ENCODE data around the gene NAA15.
"Not testable (repeated sequence)": the region's sequence is repeated elsewhere in the genome, so short reads cannot be mapped to it uniquely, and the experiment has no call there.

NAA15 gene

DNA sequence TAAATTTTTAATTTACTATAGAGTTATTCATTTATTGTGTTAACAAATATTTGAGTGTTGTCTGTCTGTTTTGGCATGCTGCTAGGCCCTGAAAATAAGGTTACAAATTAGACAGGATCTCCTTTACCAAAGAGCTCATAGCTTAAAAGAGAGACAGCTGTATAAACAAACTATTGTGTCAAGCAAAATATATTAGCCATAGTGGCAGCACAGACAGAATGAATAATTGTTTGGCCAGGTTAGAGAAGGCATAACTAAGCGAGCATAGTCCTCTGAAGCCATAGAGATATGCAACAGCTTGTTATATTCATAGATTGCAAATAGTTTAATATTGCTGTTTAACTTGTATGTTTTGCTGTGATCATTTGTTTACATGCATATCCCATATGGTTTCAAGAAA is 67.7 kb downstream of the NAA15 start:
- DNase-seq = peak in 1 of 2 experiments; percentile 41

DNA sequence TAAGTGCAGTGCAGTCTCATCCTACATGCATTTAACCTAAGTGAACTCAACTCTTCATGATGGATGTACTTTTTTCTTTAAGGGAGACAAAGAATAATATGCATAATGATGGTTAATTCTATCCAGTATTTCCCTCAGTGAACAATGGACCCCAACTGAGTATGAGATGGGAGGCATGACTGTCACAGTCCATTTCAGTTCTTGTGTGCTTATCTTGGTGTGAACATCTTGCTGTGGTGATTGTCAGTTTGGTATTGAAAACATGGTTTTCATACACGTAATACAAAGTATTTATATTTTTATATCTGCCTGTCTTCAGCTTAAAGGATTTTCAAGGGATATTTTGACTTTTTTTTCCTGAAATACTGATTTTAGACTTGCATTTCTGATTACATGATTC is 72.9 kb downstream of the NAA15 start:
- DNase-seq = peak in 1 of 2 experiments; percentile 0

DNA sequence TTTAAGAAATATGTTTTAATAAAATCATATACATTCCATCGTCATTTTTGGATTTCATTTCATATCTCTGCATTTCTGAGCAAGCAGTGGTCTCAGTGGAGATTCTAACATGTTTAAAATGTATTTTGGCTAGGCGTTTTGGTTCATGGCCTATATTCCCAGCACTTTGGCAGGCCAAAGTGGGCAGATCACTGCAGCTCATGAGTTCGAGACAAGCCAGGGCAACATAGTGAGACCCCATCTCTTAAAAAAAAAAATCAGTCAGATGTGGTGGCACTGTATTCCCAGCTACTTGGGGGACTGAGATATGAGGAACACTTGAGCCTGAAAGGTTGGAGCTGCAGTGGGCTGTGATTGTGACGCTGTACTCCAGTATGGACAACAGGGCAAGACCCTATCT is 85.1 kb downstream of the NAA15 start:
- no peak for DNase-seq

DNA sequence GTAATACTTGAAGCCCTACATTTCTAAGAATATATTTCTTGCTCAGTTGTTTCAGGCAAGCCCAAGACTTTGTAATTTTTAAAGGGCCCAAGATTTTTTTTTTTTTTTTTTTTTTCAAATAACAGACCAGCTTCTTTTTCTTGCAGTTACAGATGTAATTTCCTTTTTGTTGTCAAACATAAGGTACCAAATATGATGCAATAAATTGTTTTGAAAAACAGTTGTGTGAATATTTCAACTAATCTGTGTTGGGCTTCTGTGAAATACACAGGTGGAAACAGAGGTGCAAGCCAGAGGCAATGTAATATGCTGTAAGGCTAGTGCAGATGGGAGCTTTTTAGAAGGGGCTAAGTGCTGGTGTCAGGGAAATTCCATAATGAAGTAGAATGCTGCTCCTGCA is 87.8 kb downstream of the NAA15 start:
- DNase-seq = no peak

DNA sequence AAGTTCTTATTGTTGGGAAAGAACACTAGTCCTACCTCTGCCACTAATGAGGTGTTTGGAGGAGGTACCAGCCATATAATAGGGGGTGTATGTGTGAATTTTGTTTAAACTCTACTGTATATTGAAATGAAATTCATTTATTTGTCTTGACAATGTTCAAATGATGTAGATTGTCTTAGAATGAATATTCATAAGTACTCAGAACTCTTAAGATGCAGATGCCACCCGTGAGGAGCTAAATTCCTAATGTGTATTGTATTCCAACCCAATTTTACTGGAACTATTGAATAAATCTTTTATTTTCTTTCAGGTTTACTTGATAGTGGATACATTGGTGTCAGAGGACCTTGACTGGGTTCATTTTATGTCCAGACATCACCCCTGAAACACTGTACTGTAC is 88.7 kb downstream of the NAA15 start:
- DNase-seq = no peak

DNA sequence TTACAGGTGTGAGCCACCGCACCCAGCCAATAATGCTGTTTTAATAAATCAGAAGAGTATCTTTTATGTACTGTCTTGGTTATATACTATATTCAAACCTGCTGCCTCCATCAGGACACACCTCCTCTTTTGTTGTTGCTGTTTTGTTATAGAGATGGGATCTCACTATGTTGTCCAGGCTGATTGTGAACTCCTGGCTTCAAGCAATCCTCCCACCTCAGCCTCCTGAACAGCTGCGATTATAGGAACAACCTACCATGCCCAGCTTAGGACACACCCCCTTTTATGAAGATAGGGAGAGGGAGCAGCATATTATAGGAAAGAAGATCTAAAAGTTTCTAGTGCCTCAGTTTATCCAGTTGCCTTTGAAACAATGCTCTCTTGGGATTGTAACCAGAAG is 90.4 kb downstream of the NAA15 start:
- DNase-seq = no peak

DNA sequence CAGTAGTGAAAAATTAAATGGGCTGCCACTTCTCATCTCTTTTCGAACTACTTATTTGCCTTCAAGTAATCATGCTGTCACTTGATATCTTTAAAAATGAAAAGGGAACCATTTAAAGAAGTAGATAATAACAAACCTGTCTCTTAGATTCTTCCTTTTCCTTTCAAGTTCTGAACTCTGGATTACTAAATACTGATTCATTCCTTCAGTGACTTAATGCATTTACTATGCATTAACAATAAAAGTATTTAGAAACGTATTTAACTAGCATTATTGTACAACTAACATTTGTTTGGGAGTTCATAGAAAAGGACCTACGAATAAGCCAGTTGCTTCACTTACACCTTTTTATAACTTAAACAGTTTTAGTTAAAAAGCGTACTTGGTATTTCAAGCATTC is 91.5 kb downstream of the NAA15 start:
- no peak for DNase-seq

DNA sequence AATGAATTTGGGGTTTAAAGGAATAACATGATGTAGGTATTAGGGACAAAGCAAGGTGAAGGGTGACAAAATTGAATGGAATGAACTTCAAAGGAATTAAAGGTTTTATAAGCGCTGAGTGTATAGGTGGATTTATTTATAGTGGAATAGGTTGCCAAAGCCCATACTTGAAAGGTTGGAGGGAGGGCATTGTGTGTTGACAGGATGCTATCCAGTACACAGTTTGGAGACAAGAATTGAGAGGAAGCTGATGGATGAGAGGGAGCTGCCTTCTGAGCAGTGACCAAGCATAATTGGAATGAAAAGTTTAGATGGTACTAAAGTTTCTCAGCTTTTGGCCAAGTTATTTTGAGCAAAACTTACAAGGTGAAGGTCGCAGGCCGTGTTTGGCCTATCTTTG is 100.1 kb downstream of the NAA15 start:
- DNase-seq = no peak

DNA sequence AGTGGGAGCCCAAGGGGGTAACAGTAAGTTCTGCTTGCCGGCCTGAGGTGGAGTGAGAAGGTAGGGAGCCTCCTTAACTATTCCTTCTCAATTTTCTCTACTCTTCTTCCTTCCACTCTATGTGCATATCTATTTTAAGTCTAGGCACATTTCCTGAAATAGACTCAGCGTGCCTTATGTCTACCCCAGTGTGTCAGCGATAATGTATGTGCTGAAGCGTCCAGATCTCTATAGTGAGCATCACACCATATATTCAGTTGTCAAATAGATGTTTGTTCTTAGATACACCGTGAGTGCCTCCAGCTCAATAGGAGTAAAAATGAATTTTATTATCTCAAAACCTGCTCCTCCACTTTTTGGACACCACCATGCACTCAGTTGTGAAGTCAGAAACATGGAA is 101.1 kb downstream of the NAA15 start:
- DNase-seq = no peak

DNA sequence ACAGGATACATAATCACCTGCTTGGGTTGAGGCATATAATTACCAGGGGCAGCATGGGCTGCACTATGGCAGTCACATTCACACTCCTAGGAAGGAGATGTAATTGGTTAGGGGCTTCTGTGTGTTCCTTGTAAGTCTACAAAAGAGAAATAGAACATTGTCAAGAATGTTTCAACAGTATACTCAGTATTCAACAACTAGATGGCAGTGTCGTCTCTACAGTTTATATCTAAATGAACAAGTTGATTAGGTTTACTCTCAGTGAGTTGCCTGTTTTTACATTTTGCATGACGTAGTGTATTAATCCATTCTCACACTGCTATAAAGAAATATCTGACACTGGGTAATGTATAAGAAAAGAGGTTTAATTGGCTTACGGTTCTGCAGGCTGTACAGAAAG is 102.2 kb downstream of the NAA15 start:
- DNase-seq = no peak

DNA sequence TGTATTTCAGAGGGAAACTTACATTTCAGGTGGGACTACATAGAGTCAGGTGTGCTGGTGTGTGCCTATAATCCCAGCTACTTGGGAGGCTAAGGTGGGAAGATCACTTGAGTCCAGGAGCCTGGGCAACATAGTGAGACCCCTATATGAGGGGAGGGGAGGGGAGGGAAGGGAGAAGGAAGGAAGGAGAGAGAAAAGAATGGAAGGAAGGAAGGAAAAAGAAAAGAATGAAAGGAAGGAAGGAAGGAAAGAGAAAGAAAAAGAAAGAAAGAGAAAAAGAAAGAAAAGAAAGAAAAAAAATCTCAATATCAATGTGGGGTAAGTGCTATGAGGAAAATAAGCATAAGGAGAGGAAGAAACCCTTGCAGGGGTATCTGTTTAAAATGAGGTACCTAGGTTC is 109.0 kb downstream of the NAA15 start:
- DNase-seq = no peak

DNA sequence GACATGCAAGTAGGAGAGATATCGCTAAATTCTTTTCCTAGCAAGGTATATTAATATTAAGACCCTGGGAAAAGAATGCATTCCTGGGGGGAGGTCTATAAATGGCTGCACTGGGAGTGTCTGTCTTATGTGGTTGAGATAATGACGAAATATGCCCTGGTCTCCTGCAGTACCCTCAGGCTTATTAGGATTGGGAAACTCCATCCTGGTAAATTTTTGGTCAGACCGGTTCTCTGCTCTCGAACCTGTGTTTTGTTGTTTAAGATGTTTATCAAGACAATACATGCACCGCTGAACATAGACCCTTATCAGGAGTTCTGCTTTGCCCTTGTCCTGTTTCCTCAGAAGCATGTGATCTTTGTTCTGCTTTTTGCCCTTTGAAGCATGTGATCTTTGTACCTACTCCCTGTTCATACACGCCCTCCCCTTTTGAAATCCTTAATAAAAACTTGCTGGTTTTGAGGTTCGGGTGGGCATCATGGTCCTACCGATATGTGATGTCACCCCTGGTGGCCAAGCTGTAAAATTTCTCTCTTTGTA is 113.4 kb downstream of the NAA15 start:
- not testable (repeated sequence) for DNase-seq

DNA sequence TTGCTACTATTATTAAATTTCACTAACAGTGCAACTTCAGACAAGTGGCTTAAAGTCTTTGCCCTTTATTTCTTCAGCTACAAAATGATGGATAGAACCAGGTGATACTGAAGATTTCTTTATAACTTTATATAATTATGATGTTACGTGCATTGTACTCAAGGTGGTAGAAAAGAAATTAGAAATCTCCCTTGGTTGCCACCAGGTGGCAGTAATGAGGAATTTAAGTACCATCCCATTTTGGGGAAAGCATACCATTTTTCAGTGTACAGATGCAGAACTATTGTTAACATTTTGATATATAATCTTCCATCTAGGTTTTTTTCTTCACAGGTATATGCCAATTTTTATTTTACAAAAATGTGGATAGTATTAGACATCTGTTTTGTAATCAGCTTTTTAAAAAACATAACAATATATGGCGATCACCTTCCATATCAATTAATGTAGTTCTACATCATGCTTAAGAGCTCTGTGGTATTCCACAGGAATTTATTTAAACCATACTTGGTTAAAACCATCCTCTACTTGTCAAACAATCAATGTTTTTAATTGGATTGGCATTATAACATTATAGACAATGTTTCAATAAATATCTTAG is 114.9 kb downstream of the NAA15 start:
- peak; percentile 3 to 23 for DNase-seq

DNA sequence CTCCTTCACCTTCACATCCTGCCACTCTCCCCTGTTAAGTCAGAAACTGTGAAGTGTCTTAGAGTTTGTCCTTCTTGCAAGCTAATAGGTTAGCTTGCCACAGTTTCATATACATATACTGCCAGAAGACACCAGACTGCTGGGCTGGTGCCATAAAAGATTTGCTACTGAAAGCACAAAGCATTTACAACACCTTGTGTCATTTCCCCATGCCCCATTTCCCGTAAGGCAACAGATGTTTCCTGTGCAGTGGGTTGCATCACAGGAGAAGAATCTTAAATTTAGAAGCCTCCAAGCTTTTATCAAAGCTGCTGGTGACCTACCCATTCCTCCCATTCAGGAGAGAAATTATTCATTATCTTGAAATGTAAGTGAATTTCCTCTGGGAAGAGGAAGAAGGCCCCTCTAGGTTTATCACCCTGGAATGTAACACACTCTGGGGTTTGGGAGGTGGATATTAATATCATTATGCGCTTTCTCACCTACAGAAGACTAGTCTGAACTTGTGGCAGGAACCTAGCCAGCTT is 118.1 kb downstream of the NAA15 start:
- peak in 1 of 2 experiments; percentile 0 for DNase-seq

DNA sequence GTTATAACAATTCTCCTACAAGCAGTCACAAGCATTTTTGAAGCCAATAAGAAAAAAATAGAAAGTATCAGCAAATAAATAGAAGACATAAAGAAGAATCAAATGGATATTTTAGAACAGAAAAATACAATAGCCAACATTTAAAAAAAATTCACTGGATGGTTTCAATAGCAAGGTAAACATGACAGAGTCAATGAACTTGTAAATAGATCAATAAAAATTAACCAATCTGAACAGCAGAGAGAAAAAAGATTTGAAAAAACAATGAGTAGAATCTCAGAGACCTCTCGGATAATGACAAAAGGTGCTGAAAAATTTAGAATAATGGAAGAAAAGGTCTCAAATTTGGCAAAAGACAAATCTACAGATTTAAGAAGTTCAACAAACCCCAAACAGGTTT is 119.3 kb downstream of the NAA15 start:
- DNase-seq = no peak

DNA sequence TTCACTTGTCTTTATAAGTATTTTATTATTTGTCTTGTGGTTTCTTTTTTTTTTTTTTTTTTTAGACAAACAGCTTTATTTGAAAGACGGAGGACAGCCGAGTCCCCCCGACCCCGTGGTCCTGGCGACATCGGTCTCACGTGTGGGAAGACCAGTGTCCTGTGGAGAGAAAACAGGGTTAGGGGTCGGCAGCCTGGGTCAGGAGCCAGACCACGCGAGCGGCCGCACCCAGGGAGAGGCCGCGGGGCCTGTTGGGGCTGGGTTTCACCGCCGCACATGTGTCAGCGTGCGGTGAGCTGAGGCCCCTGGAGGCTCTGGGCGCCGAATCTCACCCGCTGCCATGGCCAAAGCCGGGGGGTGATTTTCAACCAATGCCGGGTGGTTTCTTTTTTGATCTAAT is 134.8 kb downstream of the NAA15 start:
- no peak for DNase-seq

DNA sequence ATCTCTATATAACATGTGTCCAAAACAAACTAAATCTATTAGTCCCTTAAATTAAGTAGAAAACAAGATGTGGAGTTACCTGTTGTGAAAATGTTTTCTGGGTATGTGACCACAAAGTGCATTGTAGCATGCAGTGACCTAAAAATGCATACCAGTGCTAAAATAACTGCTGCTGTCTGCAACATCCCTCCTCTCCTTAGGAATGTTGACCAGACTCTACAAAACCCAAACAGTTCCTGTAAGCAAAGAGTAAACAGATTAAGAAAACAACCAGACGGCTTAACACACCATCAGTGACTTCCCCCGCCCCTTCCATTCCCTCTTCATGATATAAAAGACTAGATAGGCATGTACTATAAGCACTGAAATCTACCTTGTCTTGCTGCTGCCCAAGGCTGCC is 136.8 kb downstream of the NAA15 start:
- no peak for DNase-seq

DNA sequence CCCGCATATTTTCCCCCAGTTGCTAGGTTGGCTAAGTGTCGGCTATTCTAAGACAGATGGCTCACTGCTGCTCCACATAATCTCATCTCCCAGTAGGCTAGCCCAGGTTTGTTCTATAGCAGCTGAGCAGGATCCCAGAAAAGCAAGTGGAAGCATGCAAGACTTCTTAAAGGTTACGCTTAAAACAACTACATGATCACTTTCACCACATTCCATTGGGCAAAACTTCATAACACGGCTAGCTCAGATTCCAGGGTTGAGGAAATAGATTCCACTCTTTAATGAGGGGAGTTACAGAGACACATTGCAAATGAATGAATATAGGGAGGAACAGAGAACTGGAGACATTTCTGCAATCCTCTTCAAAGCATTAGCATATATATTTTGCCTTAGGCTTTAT is 139.7 kb downstream of the NAA15 start:
- no peak for DNase-seq

DNA sequence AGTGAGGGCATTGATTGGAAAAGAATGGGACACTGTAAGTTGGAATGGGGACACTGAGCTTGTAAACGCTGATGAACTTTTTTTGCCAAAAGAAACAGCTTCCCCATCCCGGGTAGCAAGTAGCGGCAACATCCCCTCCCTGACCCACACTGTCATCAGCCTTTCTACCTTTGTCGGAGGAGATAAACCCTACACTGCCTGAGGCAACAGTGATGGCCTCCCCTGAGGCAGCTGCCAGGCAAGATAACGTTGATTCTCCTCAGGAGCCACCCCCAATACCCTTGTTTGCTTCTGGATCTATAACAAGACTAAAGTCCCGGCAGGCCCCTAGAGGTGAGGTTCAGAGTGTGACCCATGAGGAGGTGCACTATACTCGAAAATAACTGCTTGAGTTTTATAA is 142.4 kb downstream of the NAA15 start:
- no peak for DNase-seq

DNA sequence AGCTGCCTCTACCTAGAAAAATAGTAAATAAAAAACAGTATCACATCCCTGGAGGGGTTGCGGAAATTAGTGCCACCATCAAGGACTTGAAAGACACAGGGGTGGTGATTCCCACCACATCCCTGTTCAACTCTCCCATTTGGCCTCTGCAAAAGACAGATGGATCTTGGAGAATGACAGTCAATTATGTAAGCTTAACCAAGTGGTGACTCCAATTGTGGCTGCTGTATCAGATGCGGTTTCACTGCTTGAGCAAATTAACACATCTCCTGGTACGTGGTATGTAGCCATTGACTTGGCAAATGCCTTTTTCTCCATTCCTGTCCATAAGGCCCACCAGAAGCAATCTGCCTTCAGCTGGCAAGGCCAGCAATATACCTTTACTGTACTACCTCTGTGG is 143.6 kb downstream of the NAA15 start:
- DNase-seq = not testable (repeated sequence)

DNA sequence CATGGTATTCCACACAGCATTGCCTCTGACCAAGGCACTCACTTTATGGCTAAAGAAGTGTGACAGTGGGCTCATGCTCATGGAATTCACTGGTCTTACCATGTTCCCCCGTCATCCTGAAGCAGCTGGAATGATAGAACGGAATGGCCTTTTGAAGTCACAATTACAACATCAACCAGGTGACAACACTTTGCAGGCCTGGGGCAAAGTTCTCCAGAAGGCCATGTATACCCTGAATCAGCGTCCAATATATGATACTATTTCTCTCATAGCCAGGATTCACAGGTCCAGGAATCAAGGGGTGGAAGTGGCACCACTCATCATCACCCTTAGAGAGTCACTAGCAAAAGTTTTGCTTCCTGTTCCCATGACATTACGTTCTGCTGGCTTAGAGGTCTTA is 145.8 kb downstream of the NAA15 start:
- not testable (repeated sequence) for DNase-seq

DNA sequence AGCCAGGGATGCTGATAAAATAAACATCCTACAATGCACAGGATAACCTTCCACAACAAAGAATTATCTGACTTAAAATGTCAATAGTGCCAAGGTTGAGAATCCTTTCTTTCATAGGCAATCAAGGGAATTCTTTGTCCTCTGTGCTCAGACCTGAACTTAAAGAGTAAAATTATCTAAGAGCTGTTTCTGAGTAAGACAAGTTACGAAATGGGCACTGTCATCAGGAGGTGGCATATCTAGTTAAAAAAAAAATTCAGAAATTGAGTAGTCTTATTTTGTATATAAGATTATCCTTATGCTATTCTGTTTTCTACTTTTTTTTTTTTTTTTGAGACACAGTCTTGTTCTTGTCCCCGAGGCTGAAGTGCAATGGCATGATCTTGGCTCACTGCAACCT is 149.3 kb downstream of the NAA15 start:
- DNase-seq = no peak

DNA sequence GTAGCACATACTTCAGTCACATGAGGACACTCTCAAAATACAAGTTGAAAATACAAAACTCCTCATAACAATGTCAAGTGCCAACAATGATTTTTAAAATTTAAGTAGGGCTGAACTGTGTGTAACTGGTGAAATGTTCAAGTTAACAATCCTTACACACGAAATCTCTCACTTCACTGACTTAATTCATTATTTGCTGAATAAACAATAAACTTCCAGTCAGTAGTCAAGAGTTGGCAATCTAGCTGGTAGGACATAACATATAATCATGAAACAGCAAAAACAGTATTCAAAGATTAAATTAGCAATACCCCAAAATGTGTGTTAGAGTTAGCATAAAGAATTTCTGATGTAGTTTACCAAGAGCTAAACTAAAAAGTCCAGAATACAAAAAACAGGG is 150.7 kb downstream of the NAA15 start:
- DNase-seq = no peak

DNA sequence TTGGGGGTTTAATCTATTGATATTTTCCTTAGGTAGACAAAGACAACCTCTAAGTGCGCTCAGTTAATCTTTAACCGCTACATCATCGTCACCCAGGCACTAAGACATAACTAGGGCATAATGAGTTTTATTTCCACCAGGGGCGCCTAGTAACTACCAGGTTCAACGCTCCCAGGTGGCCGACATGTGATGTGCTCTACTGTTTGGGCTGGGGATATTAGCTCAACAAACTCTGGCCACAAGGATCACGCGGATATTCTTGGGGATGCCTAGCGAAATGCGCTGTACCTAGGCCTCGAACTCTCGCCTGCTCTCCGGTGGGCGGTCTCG is 151.7 kb downstream of the NAA15 start:
- peak; percentile 35 to 75 for DNase-seq

DNA sequence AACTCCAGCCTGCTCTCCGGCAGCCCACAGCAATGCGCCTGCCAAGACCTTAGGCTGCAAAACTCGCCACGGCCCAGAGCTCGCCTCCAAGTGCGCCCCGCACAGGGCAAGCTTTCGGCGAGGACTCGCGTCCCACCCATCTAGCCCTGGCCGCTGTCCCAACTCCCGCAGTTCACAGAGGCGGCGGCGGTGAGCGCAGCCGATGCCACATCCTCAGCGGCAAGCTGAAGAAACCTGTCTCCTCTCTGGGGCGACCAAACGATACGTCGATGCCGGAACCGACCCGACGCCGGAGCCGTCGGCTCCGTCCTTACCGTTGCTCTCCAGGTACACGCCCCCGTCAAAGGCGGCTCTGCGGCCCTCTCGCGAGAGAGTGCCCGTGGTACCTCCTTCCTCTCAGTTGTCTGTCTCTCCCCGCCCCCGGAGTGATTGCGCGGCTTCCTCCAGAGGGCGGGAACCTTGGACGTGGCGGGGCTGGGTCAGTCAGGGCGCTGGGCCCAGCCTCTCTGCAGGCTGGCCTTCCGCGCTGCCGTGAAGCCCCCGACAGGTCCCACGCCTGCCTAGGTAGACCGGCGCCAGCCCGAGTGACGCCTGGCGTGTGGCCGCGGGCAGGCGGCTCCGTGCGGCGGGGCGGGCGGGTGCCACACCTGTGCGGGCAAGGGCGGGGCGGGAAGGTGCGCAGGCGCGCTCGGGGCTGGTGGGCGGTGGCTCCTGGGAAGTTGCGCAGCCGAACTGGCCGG is 152.2 kb downstream of the NAA15 start:
- DNase-seq = peak; percentile 93
